HUES48 (cell line): Measurements from ENCODE around the gene URAD.
A peak's percentile ranks its signal among the peaks of the same experiment; 100 is the strongest.

Experiments
- H3K27ac ChIP-seq: one replicate; pipeline ENCODE4 v1.7.0; 2013; ENCODE audit warnings: low read depth, low read length, inconsistent platforms
- H3K27me3 ChIP-seq: 2 replicates; pipeline ENCODE4 v1.6.1; 2013; ENCODE audit warnings: mild to moderate bottlenecking, low read length; ENCODE audit not compliant: control insufficient read depth, insufficient read depth
- H3K36me3 ChIP-seq: 2 replicates; pipeline ENCODE4 v1.6.1; 2013; ENCODE audit warnings: low read length; ENCODE audit not compliant: control insufficient read depth, insufficient read depth
- H3K4me1 ChIP-seq: 2 replicates; pipeline ENCODE4 v1.6.1; 2013; ENCODE audit warnings: mild to moderate bottlenecking, low read length; ENCODE audit not compliant: control insufficient read depth, insufficient read depth
- H3K4me3 ChIP-seq: 2 replicates; pipeline ENCODE4 v1.5.1; 2013; ENCODE audit warnings: mild to moderate bottlenecking, low read depth, low read length
- H3K9ac ChIP-seq: 2 replicates; pipeline ENCODE4 v1.6.1; 2013; ENCODE audit warnings: mild to moderate bottlenecking, low read depth, low read length, moderate library complexity
- H3K9me3 ChIP-seq: 2 replicates; pipeline ENCODE4 v1.6.1; 2013; ENCODE audit warnings: low read length; ENCODE audit not compliant: control insufficient read depth, insufficient read depth

The URAD gene

DNA sequence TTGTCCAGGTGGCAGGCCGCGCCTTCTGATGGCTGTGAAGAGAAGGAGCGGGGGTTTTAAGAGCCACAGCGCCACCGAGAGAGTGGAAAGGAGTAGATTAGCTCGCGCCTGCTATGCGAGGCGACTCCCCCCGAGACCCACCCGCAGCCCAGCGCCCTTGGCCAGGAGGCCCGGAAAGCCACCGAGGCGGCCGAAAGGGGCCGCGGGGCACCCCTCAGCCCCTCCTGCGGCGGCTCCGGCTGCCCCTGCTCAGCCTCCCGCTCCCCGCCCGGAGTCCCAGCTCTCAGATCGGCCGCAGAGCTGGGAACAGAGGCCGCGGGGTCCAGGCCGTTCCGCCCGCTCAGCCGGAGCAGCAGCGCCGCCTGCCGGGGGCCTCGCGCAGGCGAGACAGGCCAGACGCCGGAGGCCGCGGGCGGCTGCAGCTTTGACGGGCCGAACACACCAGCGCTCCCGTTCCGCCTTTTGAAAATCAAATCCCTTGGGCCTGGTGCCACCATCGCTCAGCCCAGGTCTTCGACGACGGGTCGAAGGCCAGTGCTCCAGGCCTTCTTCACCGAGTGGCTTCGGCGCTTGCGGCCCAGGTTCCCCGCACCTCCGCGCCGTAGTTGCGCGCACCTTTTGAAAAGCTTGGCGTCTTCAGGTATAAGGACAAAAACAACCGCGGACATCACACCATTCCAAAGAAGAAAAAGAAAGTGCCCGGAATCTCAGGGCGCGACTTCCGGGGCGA is 34.7 kb downstream of the URAD start:
- no peak overlapping the region for H3K9ac ChIP-seq
- no peaks in the 10 kb centered on the region for H3K9me3 ChIP-seq
- peak overlapping the region; percentile 59 for H3K4me3 ChIP-seq
- peaks cover 99% of the 10 kb centered on the region for H3K27me3 ChIP-seq
- H3K4me1 ChIP-seq = no peaks in the 10 kb centered on the region
- H3K36me3 ChIP-seq = no peaks in the 10 kb centered on the region
- no peak overlapping the region for H3K27ac ChIP-seq

DNA sequence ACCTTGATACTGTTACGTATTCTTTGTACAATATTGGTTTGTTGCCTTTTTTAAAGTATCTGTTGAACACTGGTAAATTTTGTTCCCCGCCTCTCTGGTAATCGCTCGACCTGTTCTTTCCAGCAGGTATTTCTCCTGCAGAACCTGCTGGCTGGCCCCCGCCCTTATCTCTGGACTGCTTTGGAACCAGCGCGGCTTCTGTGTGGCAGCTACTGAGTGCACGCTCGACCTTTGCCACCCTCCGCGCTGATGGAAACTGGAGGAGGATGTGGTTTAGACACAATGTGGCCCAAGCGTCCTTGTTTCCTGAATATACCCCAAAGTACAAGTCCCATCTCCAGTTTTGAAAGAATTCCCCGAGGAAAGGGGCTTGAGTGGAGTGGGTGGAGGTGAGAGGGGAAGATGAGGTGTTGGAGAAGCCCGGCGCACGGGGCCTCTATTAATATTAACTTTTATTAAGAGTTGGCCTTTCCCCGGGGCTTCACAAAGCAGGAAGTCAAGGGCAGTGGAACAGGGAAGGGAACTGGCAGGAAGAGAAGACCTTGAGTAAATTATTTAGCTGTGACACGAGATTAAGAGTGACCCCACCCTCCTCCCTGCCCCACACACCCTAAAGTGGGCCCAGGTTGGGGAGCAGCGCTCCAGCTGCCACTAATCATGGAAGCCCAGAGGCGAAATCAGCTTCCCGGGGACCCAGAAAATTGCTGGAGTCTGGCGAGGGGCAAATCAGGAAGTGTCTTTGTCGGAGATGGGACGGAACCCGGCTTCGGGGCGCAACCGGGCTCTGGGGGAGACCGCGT is 35.4 kb downstream of the URAD start:
- Histone ChIP-seq H3K27me3 (peaks cover 96% of the 10 kb centered on the region), H3K36me3 (no peaks in the 10 kb centered on the region), H3K4me1 (no peaks in the 10 kb centered on the region), H3K9me3 (no peaks in the 10 kb centered on the region), H3K27ac (no peak overlapping the region), H3K4me3 (peak overlapping the region; percentile 58), H3K9ac (no peak overlapping the region)

DNA sequence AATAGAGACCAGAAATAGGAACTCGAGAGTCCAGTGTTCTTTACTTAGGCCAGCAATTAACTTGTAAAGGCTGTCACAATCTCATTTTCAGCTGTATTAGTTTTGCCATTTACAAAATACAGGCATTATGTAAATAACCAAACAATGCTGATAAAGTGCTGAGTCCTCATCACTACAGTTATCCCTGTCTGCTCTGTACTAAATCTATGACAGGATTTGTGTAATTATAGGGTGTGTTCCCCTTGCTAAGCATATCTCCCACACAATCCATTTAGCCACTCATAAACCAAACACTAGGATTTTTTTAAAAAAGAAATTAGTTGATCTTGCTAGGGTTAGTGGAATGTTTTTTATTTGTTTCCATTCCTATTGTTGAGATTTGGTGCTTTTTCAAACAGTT is 45.5 kb downstream of the URAD start:
- Histone ChIP-seq H3K4me1 (no peaks in the 10 kb centered on the region), H3K4me3 (no peak overlapping the region), H3K27ac (no peak overlapping the region), H3K9ac (no peak overlapping the region), H3K36me3 (no peaks in the 10 kb centered on the region), H3K27me3 (peaks cover 32% of the 10 kb centered on the region), H3K9me3 (peaks cover 4% of the 10 kb centered on the region; the same call in 1 of the 2 replicates)

DNA sequence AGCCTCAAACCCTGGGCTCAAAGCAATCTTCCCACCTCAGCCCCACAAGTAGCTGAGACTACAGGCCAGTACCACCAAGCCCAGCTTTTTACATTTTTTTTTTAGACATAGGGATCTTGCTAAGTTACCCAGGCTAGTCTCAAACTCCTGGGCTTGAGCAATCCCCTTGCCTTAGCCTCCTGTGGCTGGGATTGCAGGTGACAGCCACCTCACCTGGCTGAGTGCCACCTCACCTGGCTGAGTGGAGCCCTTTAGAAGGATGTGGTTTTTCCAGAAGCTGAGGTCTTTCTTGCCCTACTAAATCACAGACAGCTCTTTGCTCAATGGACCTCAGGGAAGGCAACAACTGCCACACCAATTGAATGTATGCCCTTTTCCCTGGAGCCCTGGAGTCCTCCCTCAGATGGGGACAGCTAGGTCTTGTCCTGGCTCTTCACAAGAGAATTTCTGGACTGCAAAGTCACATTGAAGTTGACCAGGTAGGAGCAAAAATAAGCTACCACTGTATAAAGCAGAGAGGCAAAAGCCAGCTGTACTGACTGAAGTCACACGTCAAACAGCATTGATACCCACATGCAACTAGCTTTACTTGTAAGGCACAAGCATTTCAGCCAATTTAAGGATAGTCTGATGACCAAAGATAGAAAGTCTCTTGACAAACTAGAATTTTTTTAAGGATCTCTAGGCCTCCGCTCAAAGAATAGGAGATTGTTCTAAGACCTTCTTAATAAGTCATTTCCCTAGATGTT is 54.7 kb downstream of the URAD start:
- H3K36me3 ChIP-seq = no peaks in the 10 kb centered on the region
- H3K27me3 ChIP-seq = peaks cover 59% of the 10 kb centered on the region
- no peaks in the 10 kb centered on the region for H3K4me1 ChIP-seq
- H3K4me3 ChIP-seq = no peak overlapping the region
- no peak overlapping the region for H3K9ac ChIP-seq
- no peaks in the 10 kb centered on the region for H3K9me3 ChIP-seq
- no peak overlapping the region for H3K27ac ChIP-seq

DNA sequence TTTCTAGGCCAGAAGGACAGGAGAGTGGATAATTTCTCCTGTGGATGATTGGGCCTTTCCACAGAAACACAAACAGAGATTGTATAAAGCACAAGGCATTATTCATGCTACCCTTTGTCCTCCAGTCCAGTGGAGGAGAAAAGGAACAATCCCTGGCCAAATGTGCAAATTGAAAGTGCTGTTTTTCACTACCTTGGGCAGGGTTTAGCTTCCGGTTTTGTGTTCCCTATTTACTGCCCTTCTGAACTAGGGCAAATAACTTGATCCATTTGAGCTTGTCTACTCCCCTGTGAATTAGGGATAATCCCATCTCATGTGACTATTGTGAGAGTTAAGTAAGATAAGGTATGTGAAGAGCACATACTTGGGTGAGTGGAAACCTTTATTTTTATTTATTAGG is 55.4 kb downstream of the URAD start:
- Histone ChIP-seq H3K9me3 (no peaks in the 10 kb centered on the region), H3K27me3 (peaks cover 66% of the 10 kb centered on the region), H3K36me3 (no peaks in the 10 kb centered on the region), H3K4me1 (no peaks in the 10 kb centered on the region), H3K4me3 (no peak overlapping the region), H3K27ac (no peak overlapping the region), H3K9ac (no peak overlapping the region)

DNA sequence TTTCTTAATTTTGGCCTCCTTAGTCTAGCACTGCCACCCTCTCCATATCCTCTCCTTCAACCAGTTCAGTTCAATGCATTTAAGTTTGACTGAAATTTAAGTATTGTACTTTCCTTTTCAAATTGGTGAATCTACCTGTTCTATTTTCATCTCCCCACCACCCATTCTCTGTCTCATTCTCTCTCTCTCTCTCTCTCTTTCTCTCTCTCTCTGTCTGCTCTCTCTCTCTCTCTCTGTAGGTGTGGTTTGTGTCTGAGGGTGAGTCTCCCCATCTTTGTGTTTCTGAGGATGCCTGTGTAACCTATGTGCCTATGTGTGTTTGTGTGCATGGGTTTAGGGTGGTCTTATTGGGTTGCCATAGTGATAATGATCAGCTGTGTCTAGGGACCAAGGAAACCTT is 58.6 kb downstream of the URAD start:
- Histone ChIP-seq H3K27ac (no peak overlapping the region), H3K9me3 (no peaks in the 10 kb centered on the region), H3K36me3 (no peaks in the 10 kb centered on the region), H3K4me1 (no peaks in the 10 kb centered on the region), H3K9ac (no peak overlapping the region), H3K27me3 (peaks cover 93% of the 10 kb centered on the region), H3K4me3 (no peak overlapping the region)

DNA sequence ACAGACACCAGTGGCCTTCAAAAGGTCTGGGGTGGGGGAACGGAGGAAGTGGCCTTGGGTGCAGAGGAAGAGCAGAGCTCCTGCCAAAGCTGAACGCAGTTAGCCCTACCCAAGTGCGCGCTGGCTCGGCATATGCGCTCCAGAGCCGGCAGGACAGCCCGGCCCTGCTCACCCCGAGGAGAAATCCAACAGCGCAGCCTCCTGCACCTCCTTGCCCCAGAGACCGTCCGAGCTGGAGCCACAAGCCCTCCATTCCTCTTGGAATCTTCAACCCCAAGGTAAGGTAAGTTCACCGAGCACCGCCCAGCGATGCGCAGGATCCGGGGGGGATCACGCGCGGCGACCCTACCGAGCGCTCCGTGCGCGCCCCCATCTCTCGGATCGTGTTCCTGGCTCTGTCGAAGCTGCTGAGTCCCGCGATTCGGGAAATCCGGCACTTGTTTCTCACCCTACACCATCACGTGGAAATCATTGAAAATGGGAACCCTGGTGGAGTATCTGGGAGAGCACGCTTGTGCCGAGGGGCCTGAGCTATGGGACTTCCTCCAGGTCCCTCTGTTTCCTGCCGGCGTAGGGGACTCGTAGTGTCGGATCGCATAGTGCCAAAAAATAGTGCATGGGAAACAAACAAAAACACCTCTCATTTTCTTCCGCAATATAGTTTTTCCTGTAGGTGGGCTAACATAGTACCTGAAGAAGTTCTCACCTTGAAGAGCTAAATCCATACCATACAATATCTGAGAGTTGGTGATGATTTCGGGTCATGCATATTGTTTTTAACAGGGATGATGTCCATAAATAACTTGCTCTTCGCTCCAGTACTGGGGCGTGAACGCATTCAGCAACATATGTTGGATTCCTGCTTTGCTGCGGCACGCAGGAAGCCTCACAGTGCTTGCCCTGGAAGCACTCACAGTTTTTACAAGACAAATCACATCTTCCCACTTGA is 59.4 kb downstream of the URAD start:
- H3K36me3 ChIP-seq = no peaks in the 10 kb centered on the region
- no peak overlapping the region for H3K9ac ChIP-seq
- H3K4me1 ChIP-seq = no peaks in the 10 kb centered on the region
- H3K27ac ChIP-seq = no peak overlapping the region
- no peaks in the 10 kb centered on the region for H3K9me3 ChIP-seq
- no peak overlapping the region for H3K4me3 ChIP-seq
- H3K27me3 ChIP-seq = peaks cover 100% of the 10 kb centered on the region

DNA sequence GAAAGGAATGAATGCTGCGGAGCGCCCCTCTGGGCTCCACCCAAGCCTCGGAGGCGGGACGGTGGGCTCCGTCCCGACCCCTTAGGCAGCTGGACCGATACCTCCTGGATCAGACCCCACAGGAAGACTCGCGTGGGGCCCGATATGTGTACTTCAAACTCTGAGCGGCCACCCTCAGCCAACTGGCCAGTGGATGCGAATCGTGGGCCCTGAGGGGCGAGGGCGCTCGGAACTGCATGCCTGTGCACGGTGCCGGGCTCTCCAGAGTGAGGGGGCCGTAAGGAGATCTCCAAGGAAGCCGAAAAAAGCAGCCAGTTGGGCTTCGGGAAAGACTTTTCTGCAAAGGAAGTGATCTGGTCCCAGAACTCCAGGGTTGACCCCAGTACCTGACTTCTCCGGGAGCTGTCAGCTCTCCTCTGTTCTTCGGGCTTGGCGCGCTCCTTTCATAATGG is 60.1 kb downstream of the URAD start:
- Histone ChIP-seq H3K9me3 (no peaks in the 10 kb centered on the region), H3K9ac (no peak overlapping the region), H3K4me3 (no peak overlapping the region), H3K27me3 (peaks cover 100% of the 10 kb centered on the region), H3K27ac (no peak overlapping the region), H3K4me1 (no peaks in the 10 kb centered on the region), H3K36me3 (no peaks in the 10 kb centered on the region)
